Trophoblast cell (in vitro differentiated cells and primary cell): ENCODE results near the gene SLAMF1.
A peak's percentile ranks its signal among the peaks of the same experiment; 100 is the strongest.

Experiments
- DNase-seq, 2 donors: peaks; one replicate each; pipeline ENCODE4 v3.0.0-alpha.2; 2016
- H2AFZ ChIP-seq: 2 replicates; pipeline ENCODE4 v1.6.1; 2013; ENCODE audit warnings: low read length, moderate library complexity, mild to moderate bottlenecking; ENCODE audit not compliant: insufficient read depth, poor library complexity
- H2AK5ac ChIP-seq: 2 replicates; pipeline ENCODE4 v1.6.1; 2013; ENCODE audit warnings: mild to moderate bottlenecking, low read length
- H2BK120ac ChIP-seq: 2 replicates; pipeline ENCODE4 v1.6.1; 2013; ENCODE audit warnings: low read length, mild to moderate bottlenecking, moderate library complexity; ENCODE audit not compliant: insufficient read depth, poor library complexity
- H2BK12ac ChIP-seq: 2 replicates; pipeline ENCODE4 v1.6.1; 2013; ENCODE audit warnings: mild to moderate bottlenecking, low read length, moderate library complexity
- H2BK5ac ChIP-seq: 2 replicates; pipeline ENCODE4 v1.6.1; 2013; ENCODE audit warnings: low read length, low read depth, moderate library complexity, mild to moderate bottlenecking; ENCODE audit not compliant: poor library complexity
- H3K14ac ChIP-seq: 2 replicates; pipeline ENCODE4 v1.6.1; 2013; ENCODE audit warnings: mild to moderate bottlenecking, low read length
- H3K18ac ChIP-seq: 2 replicates; pipeline ENCODE4 v1.6.1; 2013; ENCODE audit warnings: mild to moderate bottlenecking, low read length
- H3K23ac ChIP-seq: 2 replicates; pipeline ENCODE4 v1.6.1; 2013; ENCODE audit warnings: low read length
- H3K27ac ChIP-seq: 2 replicates; pipeline ENCODE4 v1.5.1; 2013; ENCODE audit warnings: low read depth, mild to moderate bottlenecking, inconsistent platforms, low read length, moderate library complexity
- H3K27me3 ChIP-seq: 2 replicates; pipeline ENCODE4 v1.6.1; 2013; ENCODE audit warnings: inconsistent platforms, mild to moderate bottlenecking, low read length, moderate library complexity; ENCODE audit not compliant: insufficient read depth
- H3K36me3 ChIP-seq, 2 experiments: 1 replicate in 1 of 2; 2 replicates in 1 of 2; pipeline ENCODE4 v1.6.1; 2013; ENCODE audit warnings: low read length in 2 of 2, mild to moderate bottlenecking in 2 of 2, moderate library complexity in 1 of 2; ENCODE audit not compliant: insufficient read depth in 2 of 2, control insufficient read depth in 1 of 2
- H3K4ac ChIP-seq: 2 replicates; pipeline ENCODE4 v1.6.1; 2013; ENCODE audit warnings: low read depth, mild to moderate bottlenecking, low read length, moderate library complexity
- H3K4me1 ChIP-seq, 2 experiments: 1 replicate in 1 of 2; 2 replicates in 1 of 2; pipeline ENCODE4 v1.6.1; 2013; ENCODE audit warnings: low read length in 2 of 2, mild to moderate bottlenecking in 2 of 2, moderate library complexity in 1 of 2; ENCODE audit not compliant: insufficient read depth in 2 of 2, control insufficient read depth in 1 of 2
- H3K4me2 ChIP-seq: 2 replicates; pipeline ENCODE4 v1.6.1; 2013; ENCODE audit warnings: inconsistent platforms, mild to moderate bottlenecking, low read length, moderate library complexity
- H3K4me3 ChIP-seq: 2 replicates; pipeline ENCODE4 v1.5.1; 2013; ENCODE audit warnings: mild to moderate bottlenecking, low read depth, low read length, inconsistent platforms
- H3K79me1 ChIP-seq: one replicate; pipeline ENCODE4 v1.6.1; 2013; ENCODE audit warnings: low read length
- H3K79me2 ChIP-seq: 2 replicates; pipeline ENCODE4 v1.6.1; 2013; ENCODE audit warnings: low read length, mild to moderate bottlenecking; ENCODE audit not compliant: control insufficient read depth, insufficient read depth, poor library complexity
- H3K9ac ChIP-seq: 2 replicates; pipeline ENCODE4 v1.6.1; 2013; ENCODE audit warnings: mild to moderate bottlenecking, low read length
- H3K9me3 ChIP-seq: 2 replicates; pipeline ENCODE4 v1.6.1; 2013; ENCODE audit warnings: low read depth, mild to moderate bottlenecking, control low read depth, inconsistent platforms, low read length; ENCODE audit not compliant: insufficient read depth
- H4K12ac ChIP-seq: 2 replicates; pipeline ENCODE4 v1.6.1; 2013; ENCODE audit warnings: low read depth, mild to moderate bottlenecking, low read length, moderate library complexity
- H4K8ac ChIP-seq: 2 replicates; pipeline ENCODE4 v1.6.1; 2013; ENCODE audit warnings: low read depth, mild to moderate bottlenecking, low read length, moderate library complexity
- H4K91ac ChIP-seq: one replicate; pipeline ENCODE4 v1.6.1; 2013; ENCODE audit warnings: low read depth, mild to moderate bottlenecking, low read length, moderate library complexity
- WGBS: extraction: QIAGEN DNeasy Blood & Tissue Kit; methylation state at CpG from one replicate; pipeline ENCODE4 v1.1.7; 2013; ENCODE audit warnings: missing lambda C conversion rate; ENCODE audit not compliant: insufficient read length, insufficient coverage; ENCODE audit errors: extremely low coverage; 5-methylcytosine and 5-hydroxymethylcytosine counted together

SLAMF1 gene

DNA sequence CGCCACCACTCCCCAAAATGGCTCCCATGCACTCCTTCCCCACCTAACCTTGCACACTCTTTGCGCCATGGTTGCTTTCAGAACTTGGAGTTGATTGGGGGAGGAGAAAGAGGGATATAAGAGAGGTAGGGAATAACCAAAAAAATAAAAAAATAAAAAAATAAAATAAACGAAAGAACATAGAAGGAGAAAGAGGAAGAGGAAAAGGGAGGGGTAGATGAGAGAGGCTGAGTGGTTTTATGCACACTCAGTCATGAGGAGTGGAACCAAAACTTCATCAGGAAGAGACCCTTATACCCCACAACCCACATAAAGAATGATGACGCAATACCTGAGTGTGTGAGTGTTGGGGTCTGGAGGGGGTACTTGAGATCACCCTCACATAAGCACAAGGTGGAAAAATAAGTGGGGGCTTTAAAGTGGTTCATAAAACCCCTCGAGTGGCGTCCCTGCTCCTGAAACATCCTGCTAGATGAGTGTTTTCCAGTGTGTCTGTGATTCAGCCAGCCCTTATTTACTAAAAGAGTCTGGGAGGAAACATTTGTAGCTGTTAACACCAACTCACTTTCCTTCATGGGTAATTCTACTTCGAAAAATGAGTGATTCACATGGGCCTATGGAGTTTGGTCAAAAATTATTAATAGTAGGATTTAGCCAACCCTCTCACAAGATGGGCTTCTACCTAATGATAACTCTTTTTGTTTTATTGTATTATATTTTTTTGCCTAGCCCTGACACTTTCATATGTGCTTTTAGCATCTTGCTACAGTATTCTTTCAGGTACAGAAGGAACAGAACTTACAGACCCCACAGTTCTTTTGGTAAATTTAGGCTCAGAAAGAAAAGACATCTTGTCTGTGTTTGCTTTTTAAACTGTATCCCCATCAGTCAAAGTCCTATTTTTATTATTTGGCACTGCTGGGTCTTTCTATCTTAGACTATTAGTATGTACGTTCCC, 5.2 kb downstream of the SLAMF1 start:
- Histone ChIP-seq H3K79me1 (peaks cover 7% of the 10 kb centered on the region), H2BK12ac (no peak overlapping the region), H3K36me3 (no peaks in the 10 kb centered on the region), H3K27ac (no peak overlapping the region), H3K4me2 (no peak overlapping the region), H3K4me1 (peaks cover 4 to 10% of the 10 kb centered on the region in 2 experiments), H3K18ac (no peak overlapping the region), H3K79me2 (no peaks in the 10 kb centered on the region), H3K4me3 (no peak overlapping the region), H2BK120ac (no peak overlapping the region), H4K12ac (no peak overlapping the region), H4K91ac (no peak overlapping the region), H2AFZ (no peak overlapping the region), H4K8ac (no peak overlapping the region), H3K14ac (no peak overlapping the region), H3K27me3 (no peaks in the 10 kb centered on the region), H2AK5ac (no peak overlapping the region), H3K23ac (no peak overlapping the region), H3K4ac (no peak overlapping the region), H3K9ac (no peak overlapping the region), H3K9me3 (no peaks in the 10 kb centered on the region), H2BK5ac (no peak overlapping the region)
- no peak for DNase-seq
- 100% methylated on average over 1 of the region's 8 CpGs for WGBS

DNA sequence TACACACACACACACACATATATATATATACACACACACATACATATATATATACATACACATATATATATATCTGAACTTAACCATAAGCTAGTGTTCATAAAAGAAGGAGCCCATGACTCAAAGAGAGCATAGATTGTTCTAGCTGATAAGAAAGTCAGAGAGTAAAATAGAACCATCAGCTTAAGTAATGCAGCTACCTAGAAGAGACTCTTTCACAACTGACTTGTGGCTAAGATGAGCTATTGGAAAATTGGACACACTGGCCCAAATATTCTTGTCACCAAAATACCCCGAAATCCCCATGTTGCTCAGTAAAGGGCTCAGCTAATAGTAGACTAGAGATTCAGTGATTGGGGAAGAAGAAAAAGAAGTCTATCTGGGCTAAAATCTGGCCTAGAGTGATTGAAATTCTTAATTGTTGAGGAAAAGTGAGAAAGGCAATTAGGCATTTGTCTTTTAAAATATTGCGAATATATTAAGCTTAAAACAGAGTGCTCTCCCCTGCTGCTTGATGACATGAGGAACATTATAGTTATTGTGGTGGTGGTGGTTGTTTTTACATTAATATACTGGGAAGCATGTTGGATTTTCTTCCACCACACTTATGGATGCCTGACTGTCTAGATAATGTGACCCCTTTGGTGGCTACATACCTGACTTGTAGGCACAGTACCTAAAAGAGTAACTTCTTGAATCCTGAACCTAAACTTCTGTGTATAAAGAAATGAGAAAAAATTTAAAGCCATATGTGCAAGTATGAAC, 6.3 kb downstream of the SLAMF1 start:
- Histone ChIP-seq H3K4me3 (no peak overlapping the region), H3K9me3 (no peaks in the 10 kb centered on the region), H3K27ac (no peak overlapping the region), H3K79me1 (peaks cover 10% of the 10 kb centered on the region), H3K18ac (no peak overlapping the region), H3K23ac (no peak overlapping the region), H4K12ac (no peak overlapping the region), H2BK12ac (no peak overlapping the region), H3K36me3 (no peaks in the 10 kb centered on the region), H3K14ac (no peak overlapping the region), H3K4me1 (peaks cover 8 to 17% of the 10 kb centered on the region in 2 experiments), H2AK5ac (no peak overlapping the region), H4K8ac (no peak overlapping the region), H3K9ac (no peak overlapping the region), H3K4me2 (no peak overlapping the region), H3K27me3 (no peaks in the 10 kb centered on the region), H2AFZ (no peak overlapping the region), H3K4ac (no peak overlapping the region), H2BK120ac (no peak overlapping the region), H3K79me2 (no peaks in the 10 kb centered on the region), H2BK5ac (no peak overlapping the region), H4K91ac (no peak overlapping the region)
- peak in 1 of 2 donors; percentile 62 for DNase-seq
- no CpG with 5 or more reads among the region's 2 CpGs for WGBS

DNA sequence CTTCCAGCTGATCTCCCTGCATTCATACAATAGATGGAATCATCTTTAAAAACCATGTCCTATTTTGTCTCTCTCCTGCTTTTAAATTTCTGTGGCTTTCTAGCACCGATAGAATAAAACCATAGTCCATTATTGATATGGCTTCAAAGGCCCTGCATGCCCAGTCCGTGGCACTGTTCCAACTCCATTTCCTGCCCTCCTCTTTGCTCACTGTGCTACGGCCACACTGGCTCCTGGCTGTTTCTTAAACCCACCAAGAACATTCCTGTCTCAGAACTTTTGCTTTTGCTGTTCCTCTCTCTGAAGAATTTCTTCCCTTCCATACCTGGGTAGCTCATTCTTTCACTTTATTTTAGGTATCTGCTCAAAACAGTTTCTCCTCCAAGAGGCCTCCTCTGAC, 7.2 kb downstream of the SLAMF1 start:
- peaks cover 8 to 19% of the 10 kb centered on the region in 2 experiments for H3K4me1 ChIP-seq
- no peak overlapping the region for H3K9ac ChIP-seq
- no peak overlapping the region for H3K23ac ChIP-seq
- no peak for DNase-seq
- no peak overlapping the region for H3K14ac ChIP-seq
- peak overlapping the region; percentile 54 for H2BK12ac ChIP-seq
- no peak overlapping the region for H3K4me2 ChIP-seq
- no peak overlapping the region for H3K18ac ChIP-seq
- peak overlapping the region; percentile 38 for H2BK120ac ChIP-seq
- H3K27me3 ChIP-seq, result no peaks in the 10 kb centered on the region
- peaks cover 12% of the 10 kb centered on the region for H3K79me1 ChIP-seq
- H4K12ac ChIP-seq, result no peak overlapping the region
- H2AFZ ChIP-seq, result no peak overlapping the region
- no peak overlapping the region for H3K4ac ChIP-seq
- no peak overlapping the region for H3K4me3 ChIP-seq
- H2BK5ac ChIP-seq, result no peak overlapping the region
- H3K79me2 ChIP-seq, result no peaks in the 10 kb centered on the region
- no peaks in the 10 kb centered on the region for H3K9me3 ChIP-seq
- no peak overlapping the region for H4K8ac ChIP-seq
- H3K36me3 ChIP-seq, result no peaks in the 10 kb centered on the region
- H4K91ac ChIP-seq, result no peak overlapping the region
- no peak overlapping the region for H3K27ac ChIP-seq
- no peak overlapping the region for H2AK5ac ChIP-seq
- WGBS, result no CpG with 5 or more reads among the region's 3 CpGs

DNA sequence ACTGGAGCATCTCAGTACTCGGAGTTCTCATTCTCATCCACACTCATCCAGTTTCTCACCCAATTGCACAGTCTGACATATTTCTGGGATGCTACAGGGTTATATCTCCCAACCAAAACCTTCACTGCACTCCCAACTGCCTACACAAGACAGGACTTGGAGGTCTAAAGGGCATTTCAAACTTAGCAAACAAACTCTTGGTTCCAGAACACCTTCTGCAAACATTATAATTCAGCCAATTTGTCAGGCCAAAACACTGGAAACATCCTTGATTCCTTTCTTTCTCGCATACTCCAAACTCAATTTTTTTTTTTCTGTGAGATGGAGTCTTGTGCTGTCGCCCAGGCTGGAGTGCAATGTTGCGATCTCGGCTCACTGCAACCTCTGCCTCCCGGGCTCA, 7.9 kb downstream of the SLAMF1 start:
- no peak for DNase-seq

More for the DNA sequence above, 7.9 kb downstream of the SLAMF1 start:
- H3K4ac ChIP-seq, result no peak overlapping the region
- H2AK5ac ChIP-seq, result no peak overlapping the region
- peaks cover 8 to 19% of the 10 kb centered on the region in 2 experiments for H3K4me1 ChIP-seq
- no peak overlapping the region for H3K4me2 ChIP-seq
- H4K12ac ChIP-seq, result no peak overlapping the region
- H3K9ac ChIP-seq, result no peak overlapping the region
- H3K79me2 ChIP-seq, result no peaks in the 10 kb centered on the region
- no peaks in the 10 kb centered on the region for H3K27me3 ChIP-seq
- peak overlapping the region; percentile 16 for H2BK5ac ChIP-seq
- H3K9me3 ChIP-seq, result no peaks in the 10 kb centered on the region
- WGBS, result no CpG with 5 or more reads among the region's 6 CpGs
- no peak overlapping the region for H3K14ac ChIP-seq
- no peak overlapping the region for H3K18ac ChIP-seq
- H4K8ac ChIP-seq, result no peak overlapping the region
- no peak overlapping the region for H3K27ac ChIP-seq
- peak overlapping the region; percentile 43 for H4K91ac ChIP-seq
- H3K36me3 ChIP-seq, result no peaks in the 10 kb centered on the region
- H3K79me1 ChIP-seq, result peaks cover 12% of the 10 kb centered on the region
- no peak overlapping the region for H3K4me3 ChIP-seq
- H2AFZ ChIP-seq, result no peak overlapping the region
- H2BK12ac ChIP-seq, result peak overlapping the region; percentile 1
- peak overlapping the region; percentile 71 for H2BK120ac ChIP-seq
- H3K23ac ChIP-seq, result no peak overlapping the region
